ENCODE results near the gene MUL1.
A peak's percentile ranks its signal among the peaks of the same experiment; 100 is the strongest.

Gene MUL1

GRCh38 chr1:20494609-20495311, 13.2 kb downstream of the MUL1 start:
- peaks cover 22% of the 10 kb centered on the region for H3K4me1 ChIP-seq (ENCODE audit: control insufficient read depth, insufficient read depth, low read depth, low read length)
- H3K23ac ChIP-seq (ENCODE audit: low read length in 2 of 2): no peak overlapping the region
- WGBS: 16% methylated on average over 5 of the region's 5 CpGs
- H3K79me1 ChIP-seq (replicated peaks; ENCODE audit: low read length, poor library complexity, severe bottlenecking): peaks cover 9% of the 10 kb centered on the region
- no peak overlapping the region for H3K14ac ChIP-seq (ENCODE audit: low read length in 2 of 2)
- no peak overlapping the region for H3K4me2 ChIP-seq (ENCODE audit: low read length, poor library complexity, severe bottlenecking)
- peak overlapping the region; percentile 27 for H2BK120ac ChIP-seq (ENCODE audit: low read depth, low read length)
- H3K4me3 ChIP-seq (ENCODE audit: insufficient read depth in 1 of 2, low read depth in 1 of 2, low read length in 2 of 2): peak overlapping the region in 1 of 2 experiments; percentile 52
- H3K4ac ChIP-seq (ENCODE audit: low read depth in 1 of 2, low read length in 2 of 2): no peak overlapping the region
- peak overlapping the region; percentile 42 for H3K9ac ChIP-seq (ENCODE audit: low read length)
- H3K9me3 ChIP-seq (ENCODE audit: control insufficient read depth, low read length): no peaks in the 10 kb centered on the region
- H2AFZ ChIP-seq (ENCODE audit: low read depth, low read length): no peak overlapping the region
- H2AK5ac ChIP-seq (ENCODE audit: low read length, severe bottlenecking): no peak overlapping the region
- H3K18ac ChIP-seq (ENCODE audit: low read depth in 1 of 2, low read length in 2 of 2): peak overlapping the region; percentile 35 to 46
- no peaks in the 10 kb centered on the region for H3K27me3 ChIP-seq (ENCODE audit: control insufficient read depth in 1 of 2, insufficient read depth in 1 of 2, low read length in 2 of 2)
- H4K8ac ChIP-seq (ENCODE audit: low read length): peak overlapping the region; percentile 57
- peak; percentile 90 for DNase-seq
- peak overlapping the region in 1 of 2 experiments; percentile 18 for H2BK12ac ChIP-seq (ENCODE audit: low read length in 2 of 2)
- H3K27ac ChIP-seq (ENCODE audit: low read length, poor library complexity, severe bottlenecking): no peak overlapping the region
- H3K36me3 ChIP-seq (ENCODE audit: control insufficient read depth in 1 of 2, insufficient read depth in 2 of 2, low read depth in 1 of 2, low read length in 2 of 2): peaks cover 21 to 26% of the 10 kb centered on the region in 2 experiments
- H2BK15ac ChIP-seq (ENCODE audit: low read depth, poor library complexity, severe bottlenecking): no peak overlapping the region
- H2BK5ac ChIP-seq (ENCODE audit: low read depth, low read length, poor library complexity, severe bottlenecking): no peak overlapping the region
- H4K91ac ChIP-seq (ENCODE audit: low read length): peak overlapping the region; percentile 59

GRCh38 chr1:20493839-20494608, 13.9 kb downstream of the MUL1 start:
- H2BK12ac ChIP-seq (ENCODE audit: low read length in 2 of 2): peak overlapping the region; percentile 55 to 88
- peak overlapping the region in 1 of 2 experiments; percentile 52 for H3K4me3 ChIP-seq (ENCODE audit: insufficient read depth in 1 of 2, low read depth in 1 of 2, low read length in 2 of 2)
- H3K4me1 ChIP-seq (ENCODE audit: control insufficient read depth, insufficient read depth, low read depth, low read length): peaks cover 22% of the 10 kb centered on the region
- DNase-seq: peak; percentile 88
- peak overlapping the region; percentile 70 for H4K91ac ChIP-seq (ENCODE audit: low read length)
- no peaks in the 10 kb centered on the region for H3K27me3 ChIP-seq (ENCODE audit: control insufficient read depth in 1 of 2, insufficient read depth in 1 of 2, low read length in 2 of 2)
- H2BK120ac ChIP-seq (ENCODE audit: low read depth, low read length): no peak overlapping the region
- H3K23ac ChIP-seq (ENCODE audit: low read length in 2 of 2): peak overlapping the region in 1 of 2 experiments; percentile 40
- H2AK5ac ChIP-seq (ENCODE audit: low read length, severe bottlenecking): no peak overlapping the region
- peak overlapping the region; percentile 19 to 41 for H3K4ac ChIP-seq (ENCODE audit: low read depth in 1 of 2, low read length in 2 of 2)
- no peak overlapping the region for H3K27ac ChIP-seq (ENCODE audit: low read length, poor library complexity, severe bottlenecking)
- peak overlapping the region; percentile 70 for H3K9ac ChIP-seq (ENCODE audit: low read length)
- peak overlapping the region; percentile 5 for H4K8ac ChIP-seq (ENCODE audit: low read length)
- peaks cover 13 to 19% of the 10 kb centered on the region in 2 experiments for H3K36me3 ChIP-seq (ENCODE audit: control insufficient read depth in 1 of 2, insufficient read depth in 2 of 2, low read depth in 1 of 2, low read length in 2 of 2)
- H3K4me2 ChIP-seq (ENCODE audit: low read length, poor library complexity, severe bottlenecking): no peak overlapping the region
- no peak overlapping the region for H2BK5ac ChIP-seq (ENCODE audit: low read depth, low read length, poor library complexity, severe bottlenecking)
- H2BK15ac ChIP-seq (ENCODE audit: low read depth, poor library complexity, severe bottlenecking): no peak overlapping the region
- under 1% methylated on average over 16 of the region's 16 CpGs for WGBS
- peak overlapping the region; percentile 15 for H2AFZ ChIP-seq (ENCODE audit: low read depth, low read length)
- no peaks in the 10 kb centered on the region for H3K9me3 ChIP-seq (ENCODE audit: control insufficient read depth, low read length)
- H3K79me1 ChIP-seq (replicated peaks; ENCODE audit: low read length, poor library complexity, severe bottlenecking): peaks cover 4% of the 10 kb centered on the region
- H3K14ac ChIP-seq (ENCODE audit: low read length in 2 of 2): no peak overlapping the region
- peak overlapping the region; percentile 72 to 82 for H3K18ac ChIP-seq (ENCODE audit: low read depth in 1 of 2, low read length in 2 of 2)

GRCh38 chr1:20493309-20493708, 14.6 kb downstream of the MUL1 start:
- H3K4me2 ChIP-seq (ENCODE audit: low read length, poor library complexity, severe bottlenecking): no peak overlapping the region
- H3K4ac ChIP-seq (ENCODE audit: low read depth in 1 of 2, low read length in 2 of 2): no peak overlapping the region
- H3K27me3 ChIP-seq (ENCODE audit: control insufficient read depth in 1 of 2, insufficient read depth in 1 of 2, low read length in 2 of 2): peaks cover 0 to 2% of the 10 kb centered on the region in 2 experiments
- no peak overlapping the region for H3K14ac ChIP-seq (ENCODE audit: low read length in 2 of 2)
- peak overlapping the region; percentile 28 for H3K9ac ChIP-seq (ENCODE audit: low read length)
- H3K36me3 ChIP-seq (ENCODE audit: control insufficient read depth in 1 of 2, insufficient read depth in 2 of 2, low read depth in 1 of 2, low read length in 2 of 2): peaks cover 7 to 12% of the 10 kb centered on the region in 2 experiments
- H2AK5ac ChIP-seq (ENCODE audit: low read length, severe bottlenecking): no peak overlapping the region
- H3K4me3 ChIP-seq (ENCODE audit: insufficient read depth in 1 of 2, low read depth in 1 of 2, low read length in 2 of 2): no peak overlapping the region
- no peak overlapping the region for H2BK120ac ChIP-seq (ENCODE audit: low read depth, low read length)
- peaks cover 22% of the 10 kb centered on the region for H3K4me1 ChIP-seq (ENCODE audit: control insufficient read depth, insufficient read depth, low read depth, low read length)
- H3K79me1 ChIP-seq (replicated peaks; ENCODE audit: low read length, poor library complexity, severe bottlenecking): no peaks in the 10 kb centered on the region
- no peak overlapping the region for H3K23ac ChIP-seq (ENCODE audit: low read length in 2 of 2)
- H4K91ac ChIP-seq (ENCODE audit: low read length): no peak overlapping the region
- no peak overlapping the region for H4K8ac ChIP-seq (ENCODE audit: low read length)
- no peak overlapping the region for H3K18ac ChIP-seq (ENCODE audit: low read depth in 1 of 2, low read length in 2 of 2)
- H3K9me3 ChIP-seq (ENCODE audit: control insufficient read depth, low read length): no peaks in the 10 kb centered on the region
- 64% methylated on average over 4 of the region's 5 CpGs for WGBS
- H2BK15ac ChIP-seq (ENCODE audit: low read depth, poor library complexity, severe bottlenecking): no peak overlapping the region
- H3K27ac ChIP-seq (ENCODE audit: low read length, poor library complexity, severe bottlenecking): no peak overlapping the region
- H2BK5ac ChIP-seq (ENCODE audit: low read depth, low read length, poor library complexity, severe bottlenecking): no peak overlapping the region
- H2AFZ ChIP-seq (ENCODE audit: low read depth, low read length): no peak overlapping the region
- H2BK12ac ChIP-seq (ENCODE audit: low read length in 2 of 2): no peak overlapping the region
- no peak for DNase-seq

- Histone ChIP-seq H3K4me1 (ENCODE audit: control insufficient read depth, insufficient read depth, low read depth, low read length) (peaks cover 22% of the 10 kb centered on the region), H3K18ac (ENCODE audit: low read depth in 1 of 2, low read length in 2 of 2) (peak overlapping the region in 1 of 2 experiments; percentile 69), H3K9ac (ENCODE audit: low read length) (no peak overlapping the region), H2AK5ac (ENCODE audit: low read length, severe bottlenecking) (no peak overlapping the region), H4K91ac (ENCODE audit: low read length) (no peak overlapping the region), H3K27me3 (ENCODE audit: control insufficient read depth in 1 of 2, insufficient read depth in 1 of 2, low read length in 2 of 2) (peaks cover 0 to 5% of the 10 kb centered on the region in 2 experiments), H4K8ac (ENCODE audit: low read length) (no peak overlapping the region), H2BK12ac (ENCODE audit: low read length in 2 of 2) (peak overlapping the region in 1 of 2 experiments; percentile 22), H3K14ac (ENCODE audit: low read length in 2 of 2) (no peak overlapping the region), H3K4me2 (ENCODE audit: low read length, poor library complexity, severe bottlenecking) (no peak overlapping the region), H3K36me3 (ENCODE audit: control insufficient read depth in 1 of 2, insufficient read depth in 2 of 2, low read depth in 1 of 2, low read length in 2 of 2) (peaks cover 1 to 6% of the 10 kb centered on the region in 2 experiments), H3K9me3 (ENCODE audit: control insufficient read depth, low read length) (no peaks in the 10 kb centered on the region), H3K27ac (ENCODE audit: low read length, poor library complexity, severe bottlenecking) (no peak overlapping the region), H2AFZ (ENCODE audit: low read depth, low read length) (no peak overlapping the region), H3K4me3 (ENCODE audit: insufficient read depth in 1 of 2, low read depth in 1 of 2, low read length in 2 of 2) (no peak overlapping the region), H2BK5ac (ENCODE audit: low read depth, low read length, poor library complexity, severe bottlenecking) (no peak overlapping the region), H3K4ac (ENCODE audit: low read depth in 1 of 2, low read length in 2 of 2) (no peak overlapping the region), H3K79me1 (replicated peaks; ENCODE audit: low read length, poor library complexity, severe bottlenecking) (no peaks in the 10 kb centered on the region), H2BK15ac (ENCODE audit: low read depth, poor library complexity, severe bottlenecking) (no peak overlapping the region), H2BK120ac (ENCODE audit: low read depth, low read length) (no peak overlapping the region), H3K23ac (ENCODE audit: low read length in 2 of 2) (no peak overlapping the region)
- 85% methylated on average over 7 of the region's 7 CpGs for WGBS
- DNase-seq: no peak
Observed at GRCh38 chr1:20492751-20493150, 15.2 kb downstream of the MUL1 start.

All from mesenchymal stem cell (in vitro differentiated cells and primary cell).